Stimulated activated CD8-positive, alpha-beta memory T cell treated with anti-CD3 and anti-CD28 coated beads, Interleukin-15, amount 100 ng/mL, for 1 hour (primary cell): Measurements from ENCODE around the gene LRP4.
A peak's percentile ranks its signal among the peaks of the same experiment; 100 is the strongest.

Experiments
- DNase-seq: peaks from one replicate; pipeline ENCODE4 v3.0.0-alpha.2; 2020; ENCODE audit warnings: low read depth

Gene LRP4

GRCh38 chr11:46892838-46893237 is 25.5 kb downstream of the LRP4 start:
- DNase-seq = no peak

GRCh38 chr11:46892109-46892508 is 26.2 kb downstream of the LRP4 start:
- no peak for DNase-seq

- DNase-seq = no peak
Measured at GRCh38 chr11:46890665-46891064, 27.7 kb downstream of the LRP4 start.

- peak; percentile 62 for DNase-seq
Measured at GRCh38 chr11:46889689-46890475, 28.5 kb downstream of the LRP4 start.

GRCh38 chr11:46889251-46889650 is 29.1 kb downstream of the LRP4 start:
- no peak for DNase-seq

GRCh38 chr11:46888636-46889035 is 29.7 kb downstream of the LRP4 start:
- DNase-seq = no peak

- DNase-seq = no peak
Measured at GRCh38 chr11:46886211-46886610, 32.1 kb downstream of the LRP4 start.

GRCh38 chr11:46879056-46879585 is 39.2 kb downstream of the LRP4 start:
- DNase-seq = no peak

GRCh38 chr11:46877580-46877979 is 40.8 kb downstream of the LRP4 start:
- no peak for DNase-seq

- DNase-seq = no peak
Measured at GRCh38 chr11:46876471-46876870, 41.9 kb downstream of the LRP4 start.

- DNase-seq = no peak
Measured at GRCh38 chr11:46874586-46874985, 43.8 kb downstream of the LRP4 start.

GRCh38 chr11:46868912-46869311 is 49.4 kb downstream of the LRP4 start:
- no peak for DNase-seq

GRCh38 chr11:46865340-46865739 is 53.0 kb downstream of the LRP4 start:
- DNase-seq = no peak

- DNase-seq = no peak
Measured at GRCh38 chr11:46860218-46860617, 58.1 kb downstream of the LRP4 start.

- no peak for DNase-seq
Measured at GRCh38 chr11:46858920-46859546, 59.3 kb downstream of the LRP4 start.

GRCh38 chr11:46857666-46858065 is 60.7 kb downstream of the LRP4 start:
- no peak for DNase-seq

GRCh38 chr11:46856605-46857343 is 61.6 kb downstream of the LRP4 start:
- DNase-seq = no peak

- no peak for DNase-seq
Measured at GRCh38 chr11:46855863-46856262, 62.5 kb downstream of the LRP4 start.

GRCh38 chr11:46855167-46855566 is 63.2 kb downstream of the LRP4 start:
- no peak for DNase-seq

- DNase-seq = no peak
Measured at GRCh38 chr11:46850829-46851380, 67.4 kb downstream of the LRP4 start.

- no peak for DNase-seq
Measured at GRCh38 chr11:46849631-46850030, 68.7 kb downstream of the LRP4 start.

GRCh38 chr11:46846510-46846830 is 71.9 kb downstream of the LRP4 start:
- DNase-seq = no peak
